Measurements from ENCODE around the gene PMM1.

Gene PMM1

GRCh38 chr22:41534219-41534618 is 55.4 kb downstream of the PMM1 start:
- no peak for DNase-seq

GRCh38 chr22:41532908-41533825 is 56.5 kb downstream of the PMM1 start:
- DNase-seq = no peak

GRCh38 chr22:41531715-41532477 is 57.7 kb downstream of the PMM1 start:
- no peak for DNase-seq

- no peak for DNase-seq
Observed at GRCh38 chr22:41530890-41531714, 58.5 kb downstream of the PMM1 start.

- no peak for DNase-seq
Observed at GRCh38 chr22:41528938-41529561, 60.6 kb downstream of the PMM1 start.

- DNase-seq = no peak
Observed at GRCh38 chr22:41528132-41528766, 61.4 kb downstream of the PMM1 start.

All from DMS79 treated with DMSO at 0.1 percent for 48 hours (cell line).